DND-41 (cell line): Measurements from ENCODE around the gene KAT2B.

Experiments
- CTCF ChIP-seq: IDR thresholded peaks from 2 replicates; pipeline ENCODE4 v1.5.1; 2012; ENCODE audit warnings: borderline replicate concordance, low read length, moderate library complexity, mild to moderate bottlenecking; ENCODE audit not compliant: poor library complexity, severe bottlenecking; ENCODE audit errors: extremely low read depth
- EZH2 ChIP-seq: IDR thresholded peaks from 3 replicates; pipeline ENCODE4 v1.6.1; 2012; ENCODE audit warnings: borderline replicate concordance, low read depth, mild to moderate bottlenecking, moderate library complexity, low read length, inconsistent platforms; ENCODE audit not compliant: severe bottlenecking

- TF ChIP-seq CTCF (no peak), EZH2 (no peak)
Measured at GRCh38 chr3:20076296-20076997, 36.2 kb downstream of the KAT2B start.
